ENCODE data around the gene MITF. TPM values are rescaled to one million over a fixed set of nuclear protein-coding genes. Genes with fewer than 3 reads are reported as not detected.

The MITF gene
- total RNA-seq, 2 donors from 2014 or later, result 1.8 to 3.0 TPM

- no peaks in the 10 kb centered on the region for H3K9me3 Mint-ChIP-seq
- H3K4me1 Mint-ChIP-seq, result no peaks in the 10 kb centered on the region
- no peak overlapping the region for H3K27ac Mint-ChIP-seq
- Histone ChIP-seq H3K27ac (ENCODE audit: low read depth, low read length) (no peak overlapping the region), H3K9me3 (ENCODE audit: control insufficient read depth, low read length) (no peaks in the 10 kb centered on the region), H3K4me1 (ENCODE audit: control insufficient read depth, insufficient read depth, low read length) (no peaks in the 10 kb centered on the region), H3K27me3 (ENCODE audit: control insufficient read depth, insufficient read depth, low read length, poor library complexity, severe bottlenecking) (no peaks in the 10 kb centered on the region), H3K36me3 (ENCODE audit: control insufficient read depth, insufficient read depth, low read length) (no peaks in the 10 kb centered on the region), H3K9ac (ENCODE audit: extremely low read depth, low read length, poor library complexity, severe bottlenecking) (no peak overlapping the region), H3K4me3 (ENCODE audit: low read length) (no peak overlapping the region)
- H3K36me3 Mint-ChIP-seq (ENCODE audit: low read depth), result no peaks in the 10 kb centered on the region
- no peak for TF ChIP-seq CTCF (conservative IDR thresholded peaks at IDR 0.05)
- H3K27me3 Mint-ChIP-seq (ENCODE audit: insufficient read depth), result no peaks in the 10 kb centered on the region
- no peak for DNase-seq
- no peak overlapping the region for H3K4me3 Mint-ChIP-seq
- WGBS, 2 experiments (ENCODE audit: insufficient coverage in 1 of 2, insufficient read length in 1 of 2), result 94 to 96% methylated on average over 3 of the region's 3 CpGs
These were observed 199.7 kb downstream of the MITF start for GRCh38 chr3:69938931-69939330.

GRCh38 chr3:69941037-69941436 lies 201.8 kb downstream of the MITF start:
- Mint-ChIP-seq H3K27ac (no peak overlapping the region), H3K27me3 (ENCODE audit: insufficient read depth) (no peaks in the 10 kb centered on the region), H3K36me3 (ENCODE audit: low read depth) (no peaks in the 10 kb centered on the region), H3K4me3 (no peak overlapping the region), H3K4me1 (no peaks in the 10 kb centered on the region), H3K9me3 (no peaks in the 10 kb centered on the region)
- Histone ChIP-seq H3K4me1 (ENCODE audit: control insufficient read depth, insufficient read depth, low read length) (no peaks in the 10 kb centered on the region), H3K4me3 (ENCODE audit: low read length) (no peak overlapping the region), H3K36me3 (ENCODE audit: control insufficient read depth, insufficient read depth, low read length) (no peaks in the 10 kb centered on the region), H3K27me3 (ENCODE audit: control insufficient read depth, insufficient read depth, low read length, poor library complexity, severe bottlenecking) (peaks cover 6% of the 10 kb centered on the region), H3K9ac (ENCODE audit: extremely low read depth, low read length, poor library complexity, severe bottlenecking) (no peak overlapping the region), H3K27ac (ENCODE audit: low read depth, low read length) (no peak overlapping the region), H3K9me3 (ENCODE audit: control insufficient read depth, low read length) (no peaks in the 10 kb centered on the region)
- TF ChIP-seq CTCF (conservative IDR thresholded peaks at IDR 0.05), result no peak
- 100% methylated on average over 1 to 3 of the region's 3 CpGs for WGBS, 2 experiments (ENCODE audit: insufficient coverage in 1 of 2, insufficient read length in 1 of 2)
- no peak for DNase-seq

GRCh38 chr3:69941439-69942176 lies 202.3 kb downstream of the MITF start:
- DNase-seq, result no peak
- no peak overlapping the region for H3K27ac ChIP-seq (ENCODE audit: low read depth, low read length)
- H3K4me1 ChIP-seq (ENCODE audit: control insufficient read depth, insufficient read depth, low read length), result no peaks in the 10 kb centered on the region
- H3K4me1 Mint-ChIP-seq, result no peaks in the 10 kb centered on the region
- no peak overlapping the region for H3K4me3 Mint-ChIP-seq
- no peaks in the 10 kb centered on the region for H3K9me3 Mint-ChIP-seq
- H3K27me3 ChIP-seq (ENCODE audit: control insufficient read depth, insufficient read depth, low read length, poor library complexity, severe bottlenecking), result peaks cover 6% of the 10 kb centered on the region
- H3K36me3 Mint-ChIP-seq (ENCODE audit: low read depth), result no peaks in the 10 kb centered on the region
- no peak overlapping the region for H3K9ac ChIP-seq (ENCODE audit: extremely low read depth, low read length, poor library complexity, severe bottlenecking)
- TF ChIP-seq CTCF (conservative IDR thresholded peaks at IDR 0.05), result no peak
- H3K36me3 ChIP-seq (ENCODE audit: control insufficient read depth, insufficient read depth, low read length), result no peaks in the 10 kb centered on the region
- H3K27me3 Mint-ChIP-seq (ENCODE audit: insufficient read depth), result no peaks in the 10 kb centered on the region
- no peak overlapping the region for H3K4me3 ChIP-seq (ENCODE audit: low read length)
- no peak overlapping the region for H3K27ac Mint-ChIP-seq
- H3K9me3 ChIP-seq (ENCODE audit: control insufficient read depth, low read length), result no peaks in the 10 kb centered on the region
- 91 to 95% methylated on average over 2 to 3 of the region's 3 CpGs for WGBS, 2 experiments (ENCODE audit: insufficient coverage in 1 of 2, insufficient read length in 1 of 2)
